SK-N-SH treated with all-trans-retinoic acid at 6 μM for 48 hours (cell line): Measurements from ENCODE around the gene RBM42.

Experiments used
- ATAC-seq: fragments of 200-7000 bp; cut with Tn5 transposase; 3 replicates; pipeline ENCODE4 v1.9.1; 2020; ENCODE audit warnings: mild to moderate bottlenecking, moderate library complexity
- ARNTL ChIP-seq: fragments of 450-650 bp; formaldehyde crosslinking; IDR thresholded peaks from 2 replicates; pipeline ENCODE4 v1.5.0; 2020; ENCODE audit warnings: low read depth, mild to moderate bottlenecking, moderate library complexity, borderline replicate concordance
- BACH2 ChIP-seq: fragments of 250-450 bp; sonication (Bioruptor Pico); IDR thresholded peaks from 2 replicates; pipeline ENCODE4 v1.9.0; 2021; ENCODE audit warnings: mild to moderate bottlenecking, borderline replicate concordance
- CREB5 ChIP-seq: fragments of 250-450 bp; sonication (Bioruptor Pico); IDR thresholded peaks from 2 replicates; pipeline ENCODE4 v1.5.1; 2020; ENCODE audit warnings: low read depth, mild to moderate bottlenecking, moderate library complexity
- CSDC2 ChIP-seq: fragments of 250-450 bp; sonication (Bioruptor Pico); IDR thresholded peaks from 2 replicates; pipeline ENCODE4 v1.5.0; 2020; ENCODE audit warnings: mild to moderate bottlenecking, moderate library complexity
- CSRNP3 ChIP-seq: fragments of 250-450 bp; sonication (Bioruptor Pico); IDR thresholded peaks from 2 replicates; pipeline ENCODE4 v1.5.1; 2021; ENCODE audit warnings: mild to moderate bottlenecking, moderate library complexity
- ESRRG ChIP-seq: fragments of 250-450 bp; sonication (Bioruptor Pico); IDR thresholded peaks from 2 replicates; pipeline ENCODE4 v1.6.1; 2021; ENCODE audit warnings: mild to moderate bottlenecking
- ISL1 ChIP-seq: fragments of 250-450 bp; sonication (Bioruptor Pico); IDR thresholded peaks from 2 replicates; pipeline ENCODE4 v2.1.2; 2022; ENCODE audit warnings: mild to moderate bottlenecking, moderate library complexity
- OSR1 ChIP-seq: fragments of 250-450 bp; sonication (Bioruptor Pico); IDR thresholded peaks from 2 replicates; pipeline ENCODE4 v1.8.0; 2022; ENCODE audit warnings: moderate library complexity, mild to moderate bottlenecking, inconsistent platforms
- POU6F1 ChIP-seq: fragments of 250-450 bp; sonication (Bioruptor Pico); IDR thresholded peaks from 2 replicates; pipeline ENCODE4 v1.8.0; 2021; ENCODE audit warnings: low read depth, mild to moderate bottlenecking, moderate library complexity, borderline replicate concordance
- PPARA ChIP-seq: fragments of 250-450 bp; sonication (Bioruptor Pico); IDR thresholded peaks from 2 replicates; pipeline ENCODE4 v1.5.0; 2020; ENCODE audit warnings: mild to moderate bottlenecking, borderline replicate concordance
- RARB ChIP-seq: fragments of 250-450 bp; sonication (Bioruptor Pico); IDR thresholded peaks from 2 replicates; pipeline ENCODE4 v1.8.0; 2021; ENCODE audit warnings: mild to moderate bottlenecking, moderate library complexity
- SNAI2 ChIP-seq: fragments of 250-450 bp; sonication (Bioruptor Pico); IDR thresholded peaks from 2 replicates; pipeline ENCODE4 v1.5.0; 2020; ENCODE audit warnings: mild to moderate bottlenecking, moderate library complexity
- TCF4 ChIP-seq: fragments of 250-450 bp; sonication (Bioruptor Pico); IDR thresholded peaks from 2 replicates; pipeline ENCODE4 v1.8.0; 2021; ENCODE audit warnings: mild to moderate bottlenecking, moderate library complexity, borderline replicate concordance
- TOX ChIP-seq: fragments of 250-450 bp; sonication (Bioruptor Pico); IDR thresholded peaks from 2 replicates; pipeline ENCODE4 v1.8.0; 2021; ENCODE audit warnings: mild to moderate bottlenecking, moderate library complexity, borderline replicate concordance
- TSHZ2 ChIP-seq: fragments of 250-450 bp; sonication (Bioruptor Pico); IDR thresholded peaks from 2 replicates; pipeline ENCODE4 v1.5.0; 2020; ENCODE audit warnings: mild to moderate bottlenecking, moderate library complexity
- ZC3H10 ChIP-seq: fragments of 250-450 bp; sonication (Bioruptor Pico); IDR thresholded peaks from 2 replicates; pipeline ENCODE4 v1.5.1; 2021; ENCODE audit warnings: mild to moderate bottlenecking, moderate library complexity
- ZFP30 ChIP-seq: fragments of 450-650 bp; formaldehyde crosslinking; IDR thresholded peaks from 2 replicates; pipeline ENCODE4 v1.5.0; 2022; ENCODE audit warnings: mild to moderate bottlenecking, moderate library complexity
- ZNF70 ChIP-seq: fragments of 450-650 bp; formaldehyde crosslinking; IDR thresholded peaks from 2 replicates; pipeline ENCODE4 v1.5.0; 2020; ENCODE audit warnings: mild to moderate bottlenecking, moderate library complexity
- ZNF8 ChIP-seq: fragments of 450-650 bp; formaldehyde crosslinking; IDR thresholded peaks from 2 replicates; pipeline ENCODE4 v1.5.0; 2020; ENCODE audit warnings: mild to moderate bottlenecking, moderate library complexity
- TF ChIP-seq, protein P1 (sequence below): fragments of 250-450 bp; sonication (Bioruptor Pico); IDR thresholded peaks from 2 replicates; pipeline ENCODE4 v1.8.0; 2020; ENCODE audit warnings: mild to moderate bottlenecking, moderate library complexity, borderline replicate concordance

RBM42 gene

DNA sequence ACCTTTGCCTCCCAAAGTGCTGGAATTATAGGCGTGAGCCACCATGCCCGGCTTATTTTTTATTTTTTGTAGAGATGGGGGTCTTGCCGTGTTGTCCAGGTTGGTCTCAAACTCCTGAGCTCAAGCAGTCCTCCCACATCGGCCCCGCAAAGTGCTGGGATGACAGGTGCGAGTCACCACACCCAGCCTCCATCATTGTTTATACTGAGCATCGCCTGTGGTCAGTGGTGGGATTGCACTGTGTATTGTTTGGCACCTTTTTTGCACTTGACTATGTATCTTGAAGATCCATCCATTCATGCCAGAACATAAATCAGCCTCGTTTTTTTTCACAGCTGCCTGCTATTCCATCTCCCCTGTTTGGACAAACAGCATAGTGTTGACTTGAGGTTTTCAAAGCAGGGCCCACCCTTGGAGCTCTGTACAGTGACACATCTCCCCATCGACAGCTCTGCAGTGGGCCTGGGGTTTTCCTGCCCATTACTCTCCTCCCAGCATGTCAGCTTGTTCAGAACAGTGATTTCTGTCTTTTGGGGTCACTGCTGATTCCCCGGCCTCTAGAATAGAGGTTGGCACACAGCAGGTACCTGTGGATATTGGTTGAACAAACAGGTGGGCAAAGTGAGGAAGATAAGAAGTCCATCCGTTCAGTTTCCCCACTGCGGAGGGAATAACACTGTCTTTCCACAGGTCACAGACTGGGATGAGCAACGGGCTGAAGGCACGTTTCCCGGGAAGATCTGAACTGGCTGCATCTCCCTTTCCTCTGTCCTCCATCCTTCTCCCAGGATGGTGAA lies 29.3 kb downstream of the RBM42 start:
- TF ChIP-seq SNAI2 (CRISPR knock-in tag): no peak
- TF ChIP-seq ESRRG: no peak
- no peak for TF ChIP-seq TSHZ2 (CRISPR knock-in tag)
- TF ChIP-seq PPARA (CRISPR knock-in tag): no peak
- TF ChIP-seq BACH2 (CRISPR knock-in tag): no peak
- no peak for TF ChIP-seq CREB5 (CRISPR knock-in tag)
- no peak for TF ChIP-seq RARB (CRISPR knock-in tag)
- TF ChIP-seq TCF4 (CRISPR knock-in tag): no peak
- peak; percentile 56; the same call in 1 of the 3 replicates for ATAC-seq

DNA sequence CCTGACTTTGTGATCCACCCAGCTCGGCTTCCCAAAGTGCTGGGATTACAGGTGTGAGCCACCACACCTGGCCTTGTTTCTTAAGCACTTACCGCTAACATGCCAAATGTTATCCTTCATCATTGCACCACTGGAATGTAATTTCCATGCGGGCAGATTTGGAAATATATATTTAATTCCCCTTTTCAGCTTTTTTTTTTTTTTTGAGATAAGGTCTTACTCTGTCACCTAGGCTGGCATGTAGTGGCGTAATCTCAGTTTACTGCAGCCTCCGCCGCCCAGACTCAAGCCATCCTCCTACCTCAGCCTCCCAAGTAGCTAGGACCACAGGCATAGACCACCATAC lies 33.1 kb downstream of the RBM42 start:
- no peak for TF ChIP-seq CSRNP3 (CRISPR knock-in tag)
- TF ChIP-seq OSR1 (CRISPR knock-in tag): no peak
- no peak for TF ChIP-seq CSDC2
- no peak for TF ChIP-seq ZC3H10
- TF ChIP-seq TSHZ2 (CRISPR knock-in tag): no peak
- no peak for TF ChIP-seq ZNF70 (CRISPR knock-in tag)
- TF ChIP-seq TOX (CRISPR knock-in tag): no peak
- TF ChIP-seq BACH2 (CRISPR knock-in tag): no peak
- TF ChIP-seq ARNTL (CRISPR knock-in tag): no peak
- no peak for TF ChIP-seq CREB5 (CRISPR knock-in tag)
- no peak for TF ChIP-seq ZNF8 (CRISPR knock-in tag)
- TF ChIP-seq ZFP30 (CRISPR knock-in tag): no peak
- TF ChIP-seq RARB (CRISPR knock-in tag): no peak
- no peak for TF ChIP-seq ESRRG
- no peak for TF ChIP-seq SNAI2 (CRISPR knock-in tag)

GRCh38 chr19:35663981-35664380 lies 35.1 kb downstream of the RBM42 start:
- ATAC-seq: no peak
- TF ChIP-seq SNAI2 (CRISPR knock-in tag) (no peak), ISL1 (CRISPR knock-in tag) (no peak), TOX (CRISPR knock-in tag) (no peak), PPARA (CRISPR knock-in tag) (no peak), POU6F1 (CRISPR knock-in tag) (no peak), TSHZ2 (CRISPR knock-in tag) (no peak)
- TF ChIP-seq, protein P1, sequence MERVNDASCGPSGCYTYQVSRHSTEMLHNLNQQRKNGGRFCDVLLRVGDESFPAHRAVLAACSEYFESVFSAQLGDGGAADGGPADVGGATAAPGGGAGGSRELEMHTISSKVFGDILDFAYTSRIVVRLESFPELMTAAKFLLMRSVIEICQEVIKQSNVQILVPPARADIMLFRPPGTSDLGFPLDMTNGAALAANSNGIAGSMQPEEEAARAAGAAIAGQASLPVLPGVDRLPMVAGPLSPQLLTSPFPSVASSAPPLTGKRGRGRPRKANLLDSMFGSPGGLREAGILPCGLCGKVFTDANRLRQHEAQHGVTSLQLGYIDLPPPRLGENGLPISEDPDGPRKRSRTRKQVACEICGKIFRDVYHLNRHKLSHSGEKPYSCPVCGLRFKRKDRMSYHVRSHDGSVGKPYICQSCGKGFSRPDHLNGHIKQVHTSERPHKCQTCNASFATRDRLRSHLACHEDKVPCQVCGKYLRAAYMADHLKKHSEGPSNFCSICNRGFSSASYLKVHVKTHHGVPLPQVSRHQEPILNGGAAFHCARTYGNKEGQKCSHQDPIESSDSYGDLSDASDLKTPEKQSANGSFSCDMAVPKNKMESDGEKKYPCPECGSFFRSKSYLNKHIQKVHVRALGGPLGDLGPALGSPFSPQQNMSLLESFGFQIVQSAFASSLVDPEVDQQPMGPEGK: no peak

More for the DNA sequence above, 33.1 kb downstream of the RBM42 start:
- no peak for ATAC-seq
